Lower leg skin (tissue), 4 donors: ENCODE results near the gene DPM2. TPM values are rescaled to one million over a fixed set of nuclear protein-coding genes. Genes with fewer than 3 reads are reported as not detected.

ENCODE experiments used
- DNase-seq, 2 donors: peaks; one replicate each; pipeline ENCODE4 v3.0.0-alpha.2; 2019; ENCODE audit warnings: low spot score in 2 of 2
- H3K4me3 ChIP-seq: fragments of 200-600 bp; sonication (generic); 2 replicates; pipeline ENCODE4 v1.5.1; 2017; ENCODE audit warnings: mild to moderate bottlenecking, low read depth; ENCODE audit not compliant: poor library complexity, severe bottlenecking
- POLR2A ChIP-seq, 2 donors: fragments of 450-650 bp; IDR thresholded peaks; one replicate each; pipeline ENCODE4 v1.6.1; 2016 to 2017; ENCODE audit warnings: antibody characterized with exemption in 2 of 2, mild to moderate bottlenecking in 1 of 2, moderate library complexity in 1 of 2
- WGBS, 2 donors: methylation state at CpG; one replicate each; pipeline ENCODE4 v1.1.5; 2018; 5-methylcytosine and 5-hydroxymethylcytosine counted together
- intact Hi-C: fragments of 100-400 bp; cut with DNase I; formaldehyde crosslinking; loops from one replicate; pipeline ENCODE4 v1.15.0; 2023; ENCODE audit warnings: low total_unique reads
- total RNA-seq, 4 donors: library from RNA; depleted of rRNA; stranded (reverse); fragments of >200 nt; gene quantifications; one replicate each; pipeline ENCODE4 v1.1.0, GENCODE V29; 2016
- TF ChIP-seq, protein P1 (sequence below), 3 donors: fragments of 450-650 bp; IDR thresholded peaks; one replicate each; pipeline ENCODE4 v1.5.1; 2016; ENCODE audit warnings: antibody characterized with exemption in 3 of 3, mild to moderate bottlenecking in 3 of 3, moderate library complexity in 2 of 3

Gene DPM2
- total RNA-seq, 4 donors from 2014 or later = 11.9 to 21.1 (median 15.8) TPM

- WGBS, 2 donors = 76 to 85% methylated on average over 2 of the region's 2 CpGs
- TF ChIP-seq POLR2A (IDR thresholded peaks at IDR 0.05) = no peak
- TF ChIP-seq, protein P1, sequence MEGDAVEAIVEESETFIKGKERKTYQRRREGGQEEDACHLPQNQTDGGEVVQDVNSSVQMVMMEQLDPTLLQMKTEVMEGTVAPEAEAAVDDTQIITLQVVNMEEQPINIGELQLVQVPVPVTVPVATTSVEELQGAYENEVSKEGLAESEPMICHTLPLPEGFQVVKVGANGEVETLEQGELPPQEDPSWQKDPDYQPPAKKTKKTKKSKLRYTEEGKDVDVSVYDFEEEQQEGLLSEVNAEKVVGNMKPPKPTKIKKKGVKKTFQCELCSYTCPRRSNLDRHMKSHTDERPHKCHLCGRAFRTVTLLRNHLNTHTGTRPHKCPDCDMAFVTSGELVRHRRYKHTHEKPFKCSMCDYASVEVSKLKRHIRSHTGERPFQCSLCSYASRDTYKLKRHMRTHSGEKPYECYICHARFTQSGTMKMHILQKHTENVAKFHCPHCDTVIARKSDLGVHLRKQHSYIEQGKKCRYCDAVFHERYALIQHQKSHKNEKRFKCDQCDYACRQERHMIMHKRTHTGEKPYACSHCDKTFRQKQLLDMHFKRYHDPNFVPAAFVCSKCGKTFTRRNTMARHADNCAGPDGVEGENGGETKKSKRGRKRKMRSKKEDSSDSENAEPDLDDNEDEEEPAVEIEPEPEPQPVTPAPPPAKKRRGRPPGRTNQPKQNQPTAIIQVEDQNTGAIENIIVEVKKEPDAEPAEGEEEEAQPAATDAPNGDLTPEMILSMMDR (IDR thresholded peaks at IDR 0.05) = no peak
- intact Hi-C loops = no loop called here
- H3K4me3 ChIP-seq = no peak overlapping the region
- DNase-seq = no peak
These were observed 23.5 kb upstream of the DPM2 start for GRCh38 chr9:127961155-127961490.

DNA sequence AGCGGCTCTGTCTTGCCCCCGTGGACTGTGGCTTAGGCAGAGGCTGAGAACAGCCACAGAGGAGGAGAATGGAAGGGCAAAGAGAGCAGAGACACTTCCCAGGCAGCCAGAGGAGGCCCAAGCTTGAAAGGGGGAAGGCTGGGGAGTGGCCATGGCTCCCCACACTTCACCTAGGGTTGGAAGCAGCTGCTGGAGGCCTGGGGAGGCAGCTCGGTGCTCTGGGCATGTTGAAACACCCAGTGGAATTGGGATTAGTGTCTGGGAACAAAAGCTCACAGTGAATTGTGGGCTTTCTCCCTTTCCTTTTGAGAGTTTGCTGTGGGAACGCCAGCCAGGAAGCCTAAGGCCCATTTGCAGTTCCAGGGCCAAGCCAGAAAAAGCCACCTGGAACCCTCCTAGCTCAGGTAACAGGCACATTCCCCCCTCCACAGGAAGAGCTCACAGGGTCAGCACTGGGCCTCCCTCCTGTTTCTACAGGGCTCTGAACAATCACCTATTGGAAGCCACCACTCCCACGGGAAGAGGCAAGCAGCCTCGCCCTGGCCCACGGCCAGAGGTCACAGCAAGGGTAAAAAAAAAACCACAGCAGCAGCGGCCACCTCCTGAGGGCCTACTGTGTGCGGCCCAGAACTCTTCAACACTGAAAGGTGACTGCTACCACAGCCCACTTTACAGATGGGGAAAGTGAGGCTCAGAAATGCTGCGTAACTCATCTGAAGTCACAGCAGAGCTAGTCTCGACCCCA, 22.9 kb upstream of the DPM2 start:
- no peak overlapping the region for H3K4me3 ChIP-seq
- WGBS, 2 donors = 31 to 32% methylated on average over 11 of the region's 11 CpGs
- intact Hi-C loops = no loop called here
- TF ChIP-seq, protein P1 (IDR thresholded peaks at IDR 0.05) = no peak
- TF ChIP-seq POLR2A (IDR thresholded peaks at IDR 0.05) = no peak
- no peak for DNase-seq

- 55 to 68% methylated on average over 2 of the region's 2 CpGs for WGBS, 2 donors
- H3K4me3 ChIP-seq = no peak overlapping the region
- no peak for TF ChIP-seq POLR2A (IDR thresholded peaks at IDR 0.05)
- TF ChIP-seq, protein P1 (IDR thresholded peaks at IDR 0.05) = no peak
- intact Hi-C loops = no loop called here
- DNase-seq = no peak
These were observed 22.3 kb upstream of the DPM2 start for GRCh38 chr9:127959841-127960409.

DNA sequence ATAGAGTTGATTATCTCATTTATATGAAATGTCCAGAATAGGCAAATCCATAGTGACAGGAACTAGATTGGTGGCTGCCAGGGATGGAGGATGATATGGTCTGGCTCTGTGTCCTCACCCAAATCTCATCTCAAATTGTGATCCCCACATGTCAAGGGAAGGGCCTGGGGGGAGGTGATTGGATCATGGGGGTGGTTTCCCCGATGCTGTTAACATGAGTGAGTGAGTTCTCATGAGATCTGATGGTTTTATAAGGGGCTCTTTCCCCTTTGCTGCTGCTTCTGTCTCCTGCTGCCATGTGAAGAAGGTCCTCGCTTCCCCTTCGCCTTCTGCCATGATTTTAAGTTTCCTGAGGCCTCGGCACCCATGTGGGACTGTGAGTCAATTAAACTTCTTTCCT, 21.7 kb upstream of the DPM2 start:
- no peak for DNase-seq
- intact Hi-C loops = no loop called here
- 87 to 89% methylated on average over 4 of the region's 4 CpGs for WGBS, 2 donors
- TF ChIP-seq, protein P1 (IDR thresholded peaks at IDR 0.05) = no peak
- TF ChIP-seq POLR2A (IDR thresholded peaks at IDR 0.05) = no peak
- H3K4me3 ChIP-seq = no peak overlapping the region

- no peak overlapping the region for H3K4me3 ChIP-seq
- no peak for DNase-seq
- TF ChIP-seq POLR2A (IDR thresholded peaks at IDR 0.05) = no peak
- TF ChIP-seq, protein P1 (IDR thresholded peaks at IDR 0.05) = no peak
- intact Hi-C loops = no loop called here
- 97 to 100% methylated on average over 1 of the region's 1 CpG for WGBS, 2 donors
These were observed 21.1 kb upstream of the DPM2 start for GRCh38 chr9:127958728-127959127.
